Heart left ventricle (tissue), 13 donors: ENCODE measurements around the gene ZYX.

ENCODE experiments used
- POLR2A ChIP-seq, 2 donors: fragments of 450-650 bp; IDR thresholded peaks; one replicate each; pipeline ENCODE4 v1.6.1; 2017; ENCODE audit warnings: antibody characterized with exemption in 2 of 2, mild to moderate bottlenecking in 2 of 2, moderate library complexity in 2 of 2
- TF ChIP-seq, protein P1 (sequence below), 12 donors: fragments of 200-600 bp; sonication (generic) in 4 of 12; IDR thresholded peaks; one replicate each; pipeline versions ENCODE4 v1.5.0 to v1.8.0; 2018 to 2022; ENCODE audit warnings: antibody characterized with exemption in 12 of 12, mild to moderate bottlenecking in 5 of 12
- donor health status: ischemic (EF 13 %, LVEDD 7.1; RV severe dilation, severe dysfunction).
- donor health status: DM: no; HTN: yes; CAD: no.
- donor health status: DM: no; HTN: no; CAD: no.
- donor health status: ischemic (EF 25% LVEDD 6.9; RV normal size, moderate dysfunction).
- donor health status: ischemic (EF 25% LVEDD 5.7; RV mildly dilated, moderate dysfunction).
- donor health status: ischemic (EF 35%, LVEDD 5.7; RV mildly dilated, moderate dysfunction).
- donor health status: nonischemic (EF 11% LVEDD 7.7; RV severe dilation, severe dysfunction).
- donor health status: DM: yes; HTN: yes; CAD: no.
- donor health status: PGD.
- donor health status: ischemic (EF 29% LVEDD 5.4; RV normal size, mild dysfunction).
- donor health status: nonischemic (EF 23%, LVEDD 6.1; RV moderate dilation, normal function).

DNA sequence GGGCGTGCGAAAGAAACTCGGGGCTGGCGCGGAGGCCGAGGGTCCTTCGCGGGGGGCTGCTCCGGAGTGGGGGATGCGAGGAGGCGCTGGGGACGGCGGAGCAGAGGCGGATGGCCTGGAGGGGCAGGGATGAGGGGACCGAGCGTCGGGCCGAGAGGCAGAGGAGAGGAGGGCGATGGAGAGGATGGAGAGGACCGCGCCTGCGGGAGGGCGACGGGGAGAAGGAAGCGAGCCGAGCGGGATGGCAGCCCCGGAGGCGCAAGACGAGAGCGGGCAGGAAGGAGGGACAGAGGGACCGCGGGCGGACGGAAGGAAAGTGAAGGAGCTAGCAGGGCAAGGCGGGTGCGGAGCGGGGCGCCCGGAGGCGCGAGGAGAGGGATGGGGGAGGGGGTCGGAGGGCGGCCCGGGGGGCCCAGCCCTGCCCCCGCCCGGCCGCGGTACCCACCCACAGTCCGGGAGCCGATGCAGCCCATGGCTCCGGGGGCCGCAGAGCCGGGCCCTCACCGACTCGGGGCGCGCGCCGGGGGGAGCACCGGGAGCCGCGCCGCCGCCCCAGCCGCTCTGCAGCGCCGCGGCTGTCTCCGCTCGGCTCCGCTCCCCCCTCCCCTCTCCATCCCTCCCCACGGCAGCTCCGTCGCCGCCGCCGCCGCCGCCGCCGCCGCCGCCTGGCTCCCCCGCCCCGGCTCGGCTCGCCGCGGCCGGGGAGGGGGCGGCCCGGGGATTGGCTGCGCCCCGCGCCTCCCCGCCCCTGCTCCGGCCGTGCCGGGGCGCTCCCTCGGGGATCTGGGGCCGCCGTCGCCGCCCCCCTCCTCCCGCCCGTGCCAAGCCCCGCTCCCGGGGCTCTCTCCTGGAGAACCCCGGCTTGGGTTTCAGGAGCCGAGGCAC is 18.8 kb upstream of the ZYX start, which contains the start of gene FAM131B:
- TF ChIP-seq, protein P1, sequence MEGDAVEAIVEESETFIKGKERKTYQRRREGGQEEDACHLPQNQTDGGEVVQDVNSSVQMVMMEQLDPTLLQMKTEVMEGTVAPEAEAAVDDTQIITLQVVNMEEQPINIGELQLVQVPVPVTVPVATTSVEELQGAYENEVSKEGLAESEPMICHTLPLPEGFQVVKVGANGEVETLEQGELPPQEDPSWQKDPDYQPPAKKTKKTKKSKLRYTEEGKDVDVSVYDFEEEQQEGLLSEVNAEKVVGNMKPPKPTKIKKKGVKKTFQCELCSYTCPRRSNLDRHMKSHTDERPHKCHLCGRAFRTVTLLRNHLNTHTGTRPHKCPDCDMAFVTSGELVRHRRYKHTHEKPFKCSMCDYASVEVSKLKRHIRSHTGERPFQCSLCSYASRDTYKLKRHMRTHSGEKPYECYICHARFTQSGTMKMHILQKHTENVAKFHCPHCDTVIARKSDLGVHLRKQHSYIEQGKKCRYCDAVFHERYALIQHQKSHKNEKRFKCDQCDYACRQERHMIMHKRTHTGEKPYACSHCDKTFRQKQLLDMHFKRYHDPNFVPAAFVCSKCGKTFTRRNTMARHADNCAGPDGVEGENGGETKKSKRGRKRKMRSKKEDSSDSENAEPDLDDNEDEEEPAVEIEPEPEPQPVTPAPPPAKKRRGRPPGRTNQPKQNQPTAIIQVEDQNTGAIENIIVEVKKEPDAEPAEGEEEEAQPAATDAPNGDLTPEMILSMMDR (IDR thresholded peaks at IDR 0.05) = no peak
- TF ChIP-seq POLR2A (IDR thresholded peaks at IDR 0.05) = no peak
